Smooth muscle cell of the brain vasculature (primary cell): ENCODE results near the gene MCUR1.
"Not testable (repeated sequence)": the region's sequence is repeated elsewhere in the genome, so short reads cannot be mapped to it uniquely, and the experiment has no call there.

Experiments used
- DNase-seq: peaks from one replicate; pipeline ENCODE4 v3.0.0-alpha.2; 2012; ENCODE audit warnings: low read depth, low spot score

The MCUR1 gene

GRCh38 chr6:13814176-13814937 is at the start of gene MCUR1:
Gene MCUR1, minus strand, starts transcription at chr6:13814557. Its CDS starts 128 bp downstream, at chr6:13814429.
- DNase-seq: peak; percentile 41

- DNase-seq: no peak
Measured at GRCh38 chr6:13863699-13864155, 49.4 kb upstream of the MCUR1 start.

- DNase-seq: not testable (repeated sequence)
Measured at GRCh38 chr6:13860556-13861185, 46.3 kb upstream of the MCUR1 start.

- no peak for DNase-seq
Measured at GRCh38 chr6:13859871-13860555, 45.7 kb upstream of the MCUR1 start.

GRCh38 chr6:13854716-13855250 is 40.4 kb upstream of the MCUR1 start:
- no peak for DNase-seq

GRCh38 chr6:13853871-13854270 is 39.5 kb upstream of the MCUR1 start:
- no peak for DNase-seq

GRCh38 chr6:13851803-13852202 is 37.4 kb upstream of the MCUR1 start:
- no peak for DNase-seq

- no peak for DNase-seq
Measured at GRCh38 chr6:13851330-13851729, 37.0 kb upstream of the MCUR1 start.

GRCh38 chr6:13850690-13851089 is 36.3 kb upstream of the MCUR1 start:
- DNase-seq: not testable (repeated sequence)

- no peak for DNase-seq
Measured at GRCh38 chr6:13848522-13849150, 34.3 kb upstream of the MCUR1 start.

- DNase-seq: no peak
Measured at GRCh38 chr6:13847326-13848050, 33.1 kb upstream of the MCUR1 start.

- no peak for DNase-seq
Measured at GRCh38 chr6:13846841-13847240, 32.5 kb upstream of the MCUR1 start.

GRCh38 chr6:13841936-13842335 is 27.6 kb upstream of the MCUR1 start:
- DNase-seq: no peak

GRCh38 chr6:13838616-13839015 is 24.3 kb upstream of the MCUR1 start:
- no peak for DNase-seq

- DNase-seq: no peak
Measured at GRCh38 chr6:13836170-13836569, 21.8 kb upstream of the MCUR1 start.

- DNase-seq: no peak
Measured at GRCh38 chr6:13834790-13835189, 20.4 kb upstream of the MCUR1 start.

- not testable (repeated sequence) for DNase-seq
Measured at GRCh38 chr6:13834018-13834417, 19.7 kb upstream of the MCUR1 start.

GRCh38 chr6:13832778-13833177 is 18.4 kb upstream of the MCUR1 start:
- no peak for DNase-seq

GRCh38 chr6:13831615-13832014 is 17.3 kb upstream of the MCUR1 start:
- no peak for DNase-seq

GRCh38 chr6:13830803-13831202 is 16.4 kb upstream of the MCUR1 start:
- no peak for DNase-seq

GRCh38 chr6:13829419-13829818 is 15.1 kb upstream of the MCUR1 start:
- DNase-seq: not testable (repeated sequence)
